Activated gamma-delta T cell (primary cell): Measurements from ENCODE around the gene ARMC6.

Experiments
- DNase-seq: peaks from one replicate; lab custom pipeline; 2025; lab: John Stamatoyannopoulos, UW
- total RNA-seq, 2 donors: gene quantifications; one replicate each; lab custom pipeline; 2026; lab: John Stamatoyannopoulos, UW

ARMC6 gene
- total RNA-seq: 18.0 to 21.1 reads per million in 2 donors

GRCh38 chr19:19033426-19034203 is at the start of gene ARMC6, which contains the start of gene SUGP2:
Gene ARMC6 (plus strand): TSS chr19:19033603. CDS start chr19:19034210, 607 bp downstream.
Gene SUGP2 (minus strand): TSS chr19:19033517. CDS start chr19:19031071, 2,446 bp downstream.
- DNase-seq: peak; percentile 95

- no peak for DNase-seq
These were observed 49.2 kb upstream of the ARMC6 start for GRCh38 chr19:18984251-18984650.

- no peak for DNase-seq
These were observed 48.1 kb upstream of the ARMC6 start for GRCh38 chr19:18985257-18985656.

GRCh38 chr19:18987456-18987855 is 45.9 kb upstream of the ARMC6 start:
- no peak for DNase-seq

GRCh38 chr19:18989316-18989715 is 44.1 kb upstream of the ARMC6 start:
- no peak for DNase-seq

GRCh38 chr19:18990128-18990708 is 43.2 kb upstream of the ARMC6 start:
- no peak for DNase-seq

- DNase-seq: no peak
These were observed 42.4 kb upstream of the ARMC6 start for GRCh38 chr19:18991006-18991405.

DNA sequence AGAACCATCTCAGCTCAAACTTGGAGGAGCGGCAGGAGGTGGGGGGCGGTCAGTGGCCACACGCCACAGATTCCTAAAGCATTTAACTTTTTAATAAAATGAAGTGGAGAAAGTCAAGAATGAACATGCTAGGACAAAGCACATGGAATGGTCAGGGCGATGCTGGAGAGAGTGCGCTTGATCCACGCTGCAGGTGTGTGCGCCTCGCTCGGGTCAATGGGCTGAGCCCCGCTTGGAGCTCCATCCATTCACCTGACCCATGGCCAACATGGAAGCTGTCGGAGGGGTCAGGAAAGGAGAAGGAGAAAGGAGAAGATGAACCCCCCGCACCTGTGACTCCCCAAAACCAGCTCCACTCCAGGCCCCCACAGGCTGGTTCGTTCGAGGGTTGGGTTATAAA is 41.9 kb upstream of the ARMC6 start:
- DNase-seq: no peak

- no peak for DNase-seq
These were observed 40.7 kb upstream of the ARMC6 start for GRCh38 chr19:18992696-18993095.

DNA sequence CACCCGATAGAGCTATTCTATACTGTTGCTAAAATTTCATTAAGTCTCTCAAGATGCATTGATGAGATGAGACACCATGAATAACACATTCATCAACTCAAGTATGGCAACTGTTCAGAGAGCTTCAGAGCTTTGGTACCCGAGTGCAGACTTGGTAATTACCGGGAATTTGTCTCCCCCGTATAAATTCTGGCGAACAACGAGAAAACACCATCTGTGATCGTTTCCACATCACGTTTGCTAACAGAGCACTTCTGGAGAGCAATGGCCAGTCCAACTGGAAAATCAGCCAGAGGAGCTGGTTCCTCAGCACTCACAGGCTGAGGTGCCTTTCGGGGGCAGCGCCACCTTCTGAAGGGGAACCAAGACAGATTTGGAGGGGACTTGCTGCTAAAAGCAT is 40.3 kb upstream of the ARMC6 start:
- DNase-seq: no peak

- no peak for DNase-seq
These were observed 37.6 kb upstream of the ARMC6 start for GRCh38 chr19:18995804-18996241.

DNA sequence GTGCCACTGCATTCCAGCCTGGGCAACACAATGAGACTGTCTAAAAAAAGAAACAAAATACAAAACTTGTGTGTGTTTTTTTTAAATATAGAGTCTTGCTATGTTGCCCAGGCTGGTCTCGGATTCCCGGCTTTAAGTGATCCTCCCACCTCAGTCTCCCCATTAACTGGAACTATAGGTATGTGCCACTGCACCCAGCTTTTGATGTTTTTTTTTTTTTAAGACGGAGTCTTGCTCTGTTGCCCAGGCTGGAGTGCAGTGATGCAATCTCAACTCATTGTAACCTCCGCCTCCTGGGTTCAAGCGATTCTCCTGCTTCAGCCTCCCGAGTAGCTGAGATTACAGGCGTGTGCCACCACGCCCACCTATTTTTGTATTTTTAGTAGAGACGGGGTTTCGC is 37.1 kb upstream of the ARMC6 start:
- no peak for DNase-seq

- no peak for DNase-seq
These were observed 36.5 kb upstream of the ARMC6 start for GRCh38 chr19:18996796-18997394.

GRCh38 chr19:18998276-18998675 is 35.1 kb upstream of the ARMC6 start:
- no peak for DNase-seq

GRCh38 chr19:18999016-18999758 is 34.2 kb upstream of the ARMC6 start:
- DNase-seq: no peak

GRCh38 chr19:18999896-19000620 is 33.3 kb upstream of the ARMC6 start:
- DNase-seq: no peak

GRCh38 chr19:19004144-19004543 is 29.3 kb upstream of the ARMC6 start:
- DNase-seq: no peak

DNA sequence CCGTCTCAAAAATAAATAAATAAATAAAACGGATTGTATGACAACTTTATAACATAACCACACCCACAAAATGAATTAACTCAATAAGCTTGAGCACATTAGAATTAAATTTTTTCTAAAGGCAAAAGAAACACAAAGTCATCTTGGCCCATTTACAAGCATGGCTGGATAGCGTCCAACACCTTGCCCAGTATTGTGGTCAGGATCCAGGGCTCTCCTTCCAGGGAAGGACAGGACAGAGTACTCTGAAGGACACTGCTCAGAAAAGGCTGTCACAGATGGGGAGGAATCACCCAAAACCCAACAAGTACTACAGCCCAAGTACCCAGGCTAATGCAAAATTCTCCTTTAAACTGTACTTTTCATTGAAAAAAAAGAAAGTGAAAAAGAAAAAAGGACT is 27.2 kb upstream of the ARMC6 start:
- no peak for DNase-seq

GRCh38 chr19:19009951-19010350 is 23.5 kb upstream of the ARMC6 start:
- DNase-seq: no peak

GRCh38 chr19:19010551-19010950 is 22.9 kb upstream of the ARMC6 start:
- no peak for DNase-seq

DNA sequence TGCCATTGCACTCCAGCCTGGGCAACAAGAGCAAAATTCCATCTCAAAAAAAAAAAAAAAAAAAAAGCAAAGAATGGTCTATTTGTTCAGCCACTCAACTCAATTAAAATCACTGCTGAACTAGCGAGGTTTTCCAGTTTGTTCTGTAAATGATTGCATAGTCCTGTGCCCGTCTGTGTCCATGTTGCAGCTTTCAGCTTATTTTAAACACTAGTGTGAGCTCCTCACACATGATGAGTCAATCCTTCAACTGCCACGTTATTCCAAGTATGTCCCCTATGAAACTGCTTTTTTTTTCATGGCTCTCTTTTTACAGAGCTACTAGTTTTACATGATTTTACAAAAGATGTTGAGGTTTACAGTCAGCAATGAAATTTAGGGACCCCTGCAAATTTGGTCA is 12.3 kb upstream of the ARMC6 start:
- no peak for DNase-seq
